Activated naive CD4-positive, alpha-beta T cell treated with anti-CD3 and anti-CD28 coated beads, Interleukin-2, amount 50 U/mL, for 24 hours (primary cell): ENCODE results near the gene CSMD2.
"Not testable (repeated sequence)": the region's sequence is repeated elsewhere in the genome, so short reads cannot be mapped to it uniquely, and the experiment has no call there.

Experiments used
- H3K27ac Mint-ChIP-seq: one replicate; pipeline ENCODE4 v1.8.0; 2021; ENCODE audit warnings: mild to moderate bottlenecking, mixed read lengths
- H3K27me3 Mint-ChIP-seq: one replicate; pipeline ENCODE4 v1.8.0; 2021; ENCODE audit warnings: mixed read lengths
- H3K36me3 Mint-ChIP-seq: one replicate; pipeline ENCODE4 v1.8.0; 2021; ENCODE audit warnings: mixed read lengths
- H3K4me1 Mint-ChIP-seq: one replicate; pipeline ENCODE4 v1.8.0; 2021; ENCODE audit warnings: mixed read lengths
- H3K4me3 Mint-ChIP-seq: one replicate; pipeline ENCODE4 v1.8.0; 2021; ENCODE audit warnings: mild to moderate bottlenecking, mixed read lengths
- H3K9me3 Mint-ChIP-seq: one replicate; pipeline ENCODE4 v1.8.0; 2021; ENCODE audit warnings: mixed read lengths

Gene CSMD2

DNA sequence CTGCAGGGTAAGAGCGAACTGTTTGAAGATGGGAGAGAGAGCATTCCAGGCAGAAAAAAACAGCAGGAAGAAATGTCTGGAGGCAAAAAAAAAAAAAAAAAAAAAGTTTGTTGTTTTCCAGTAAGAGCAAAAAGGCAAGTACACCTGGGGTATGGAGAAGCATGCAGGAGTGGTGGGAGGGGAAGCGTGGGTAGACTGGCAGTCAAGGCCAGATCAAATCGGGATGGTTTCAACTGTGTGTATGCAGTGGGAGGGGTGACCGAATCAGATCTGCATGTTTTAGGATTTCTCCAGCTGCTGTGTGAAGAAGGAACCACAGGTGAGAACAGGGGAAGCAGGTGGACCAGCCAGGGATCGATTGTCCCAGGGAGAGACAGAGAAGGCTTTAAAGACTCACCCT is 34.7 kb downstream of the CSMD2 start:
- H3K4me3 Mint-ChIP-seq: no peak overlapping the region
- no peaks in the 10 kb centered on the region for H3K36me3 Mint-ChIP-seq
- peaks cover 5% of the 10 kb centered on the region for H3K27me3 Mint-ChIP-seq
- no peaks in the 10 kb centered on the region for H3K9me3 Mint-ChIP-seq
- no peak overlapping the region for H3K27ac Mint-ChIP-seq
- no peaks in the 10 kb centered on the region for H3K4me1 Mint-ChIP-seq

GRCh38 chr1:34129630-34130029 is 35.4 kb downstream of the CSMD2 start:
- Mint-ChIP-seq H3K36me3 (no peaks in the 10 kb centered on the region), H3K27ac (no peak overlapping the region), H3K9me3 (no peaks in the 10 kb centered on the region), H3K4me1 (no peaks in the 10 kb centered on the region), H3K4me3 (no peak overlapping the region), H3K27me3 (peaks cover 9% of the 10 kb centered on the region)

GRCh38 chr1:34128186-34128889 is 36.7 kb downstream of the CSMD2 start:
- Mint-ChIP-seq H3K36me3 (no peaks in the 10 kb centered on the region), H3K27me3 (peaks cover 9% of the 10 kb centered on the region), H3K9me3 (no peaks in the 10 kb centered on the region), H3K27ac (no peak overlapping the region), H3K4me3 (no peak overlapping the region), H3K4me1 (no peaks in the 10 kb centered on the region)

- H3K9me3 Mint-ChIP-seq: no peaks in the 10 kb centered on the region
- H3K36me3 Mint-ChIP-seq: no peaks in the 10 kb centered on the region
- H3K27me3 Mint-ChIP-seq: peaks cover 9% of the 10 kb centered on the region
- no peak overlapping the region for H3K27ac Mint-ChIP-seq
- H3K4me3 Mint-ChIP-seq: no peak overlapping the region
- H3K4me1 Mint-ChIP-seq: no peaks in the 10 kb centered on the region
These were observed 37.7 kb downstream of the CSMD2 start for GRCh38 chr1:34127006-34128000.

GRCh38 chr1:34126486-34126885 is 38.5 kb downstream of the CSMD2 start:
- Mint-ChIP-seq H3K27me3 (peaks cover 9% of the 10 kb centered on the region), H3K36me3 (no peaks in the 10 kb centered on the region), H3K9me3 (no peaks in the 10 kb centered on the region), H3K4me3 (no peak overlapping the region), H3K27ac (no peak overlapping the region), H3K4me1 (no peaks in the 10 kb centered on the region)

DNA sequence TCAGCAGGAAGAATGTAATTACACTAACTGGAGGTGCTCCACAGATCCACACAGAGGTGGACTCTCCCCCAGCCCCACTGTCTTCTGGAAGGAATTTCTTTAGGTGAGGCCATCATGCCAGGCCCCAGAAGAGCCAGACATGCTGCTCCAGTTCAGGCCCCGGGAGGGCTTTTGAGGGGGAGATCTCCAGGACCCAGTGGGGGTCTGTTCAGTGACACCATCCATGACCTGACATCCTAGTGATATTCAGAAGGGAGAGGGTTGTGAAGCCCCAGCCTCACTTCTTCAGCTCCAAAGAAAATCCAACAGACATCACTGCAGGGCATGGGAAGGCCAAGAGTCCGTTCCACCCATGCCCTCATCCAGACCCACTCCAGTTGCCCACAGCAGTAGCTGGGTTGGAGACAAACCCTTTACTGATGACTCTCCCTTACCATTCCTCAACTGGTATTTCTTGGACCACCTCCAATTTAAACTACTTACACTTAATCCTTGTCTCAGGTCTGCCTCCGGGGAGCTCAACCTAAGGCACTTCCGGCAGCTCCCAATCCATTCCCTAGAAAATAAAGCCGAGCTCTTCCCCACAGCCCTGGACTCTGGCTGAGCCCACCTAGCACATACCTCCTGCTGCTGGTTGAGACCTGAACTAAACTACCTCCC is 39.2 kb downstream of the CSMD2 start:
- no peak overlapping the region for H3K4me3 Mint-ChIP-seq
- no peaks in the 10 kb centered on the region for H3K9me3 Mint-ChIP-seq
- H3K27ac Mint-ChIP-seq: no peak overlapping the region
- no peaks in the 10 kb centered on the region for H3K4me1 Mint-ChIP-seq
- no peaks in the 10 kb centered on the region for H3K36me3 Mint-ChIP-seq
- H3K27me3 Mint-ChIP-seq: peaks cover 6% of the 10 kb centered on the region

DNA sequence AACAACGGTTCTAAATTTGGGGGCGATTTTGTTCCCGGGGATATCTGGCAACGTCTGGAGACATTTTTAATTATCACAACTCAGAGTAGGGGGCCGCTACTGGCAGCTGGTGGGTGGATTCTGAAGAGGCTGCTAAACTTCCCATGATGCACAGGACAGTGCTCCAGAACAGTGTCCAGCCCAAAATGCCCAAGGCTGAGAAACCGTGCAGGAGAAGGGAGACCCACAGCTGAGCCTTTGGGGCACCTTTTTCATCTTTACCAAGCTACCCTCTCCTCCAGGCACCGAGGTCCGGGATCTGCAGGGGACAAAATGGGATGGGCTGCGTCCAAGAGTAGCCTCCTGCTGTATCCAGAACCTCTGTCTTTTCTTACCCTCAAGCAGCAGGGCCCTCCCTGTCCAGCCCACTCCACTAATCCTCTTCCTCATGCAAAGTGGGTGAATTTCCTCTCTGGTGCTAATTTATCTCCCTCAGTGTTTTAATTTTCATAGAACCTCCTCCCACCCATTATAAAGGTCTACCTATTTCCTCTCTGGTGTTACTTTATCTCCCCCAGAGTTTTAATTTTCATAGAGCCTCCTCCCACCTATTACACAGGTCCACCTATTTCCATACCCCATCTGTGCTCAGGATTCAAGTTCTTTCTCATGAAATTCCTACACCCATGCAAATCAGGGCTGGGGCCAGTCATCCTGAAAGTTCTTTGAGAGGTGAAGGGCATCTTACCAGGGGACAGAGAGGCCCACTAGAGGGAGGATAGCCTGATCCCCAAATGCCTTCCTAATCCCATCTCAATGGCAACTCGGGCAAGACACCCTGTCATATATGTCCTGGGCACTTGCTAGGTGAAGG is 42.7 kb downstream of the CSMD2 start:
- H3K4me1 Mint-ChIP-seq: no peaks in the 10 kb centered on the region
- H3K27me3 Mint-ChIP-seq: peaks cover 6% of the 10 kb centered on the region
- H3K36me3 Mint-ChIP-seq: no peaks in the 10 kb centered on the region
- no peak overlapping the region for H3K27ac Mint-ChIP-seq
- no peak overlapping the region for H3K4me3 Mint-ChIP-seq
- H3K9me3 Mint-ChIP-seq: peaks cover 2% of the 10 kb centered on the region

DNA sequence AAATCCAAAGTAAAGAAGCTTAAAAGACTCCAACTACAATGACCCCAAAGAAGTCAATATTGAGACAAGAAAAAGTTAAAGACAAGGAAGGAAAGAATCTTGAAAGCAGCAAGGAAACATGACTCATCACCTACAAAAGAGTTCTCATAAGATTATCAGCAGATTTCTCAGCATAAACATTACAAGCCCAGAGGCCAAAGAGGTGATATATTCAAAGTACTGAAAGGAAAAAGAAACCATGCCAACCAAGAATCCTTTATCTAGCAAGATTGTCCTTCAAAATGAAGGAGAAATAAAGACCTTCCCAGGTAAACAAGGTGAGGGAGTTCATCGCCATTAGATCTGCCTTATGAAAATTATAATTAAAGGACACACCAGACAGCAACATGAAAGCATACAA is 49.8 kb downstream of the CSMD2 start:
- H3K27me3 Mint-ChIP-seq: peaks cover 2% of the 10 kb centered on the region
- H3K4me3 Mint-ChIP-seq: no peak overlapping the region
- no peaks in the 10 kb centered on the region for H3K36me3 Mint-ChIP-seq
- H3K9me3 Mint-ChIP-seq: peaks cover 10% of the 10 kb centered on the region
- H3K4me1 Mint-ChIP-seq: no peaks in the 10 kb centered on the region
- no peak overlapping the region for H3K27ac Mint-ChIP-seq

DNA sequence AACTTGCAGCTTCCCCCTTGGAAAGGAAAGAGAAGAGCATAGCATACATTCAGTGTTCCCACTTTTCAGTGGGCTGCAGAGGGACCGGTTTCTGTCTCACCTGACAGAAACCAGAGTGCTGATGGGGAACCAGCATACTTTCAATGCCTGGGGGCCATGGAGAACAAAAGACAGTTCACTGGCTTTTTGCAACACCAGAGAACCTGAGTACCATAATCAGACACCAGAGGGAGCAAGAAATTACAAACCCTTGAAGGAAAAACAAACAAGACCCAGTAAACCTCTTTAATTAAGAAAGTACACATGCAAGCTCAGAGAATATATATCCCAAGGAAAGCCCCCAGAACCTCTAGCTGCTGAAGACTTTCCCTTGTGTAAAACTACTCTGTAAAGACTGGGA is 51.1 kb downstream of the CSMD2 start:
- H3K27me3 Mint-ChIP-seq: peaks cover 2% of the 10 kb centered on the region
- no peak overlapping the region for H3K4me3 Mint-ChIP-seq
- H3K36me3 Mint-ChIP-seq: no peaks in the 10 kb centered on the region
- peaks cover 10% of the 10 kb centered on the region for H3K9me3 Mint-ChIP-seq
- H3K4me1 Mint-ChIP-seq: no peaks in the 10 kb centered on the region
- no peak overlapping the region for H3K27ac Mint-ChIP-seq

DNA sequence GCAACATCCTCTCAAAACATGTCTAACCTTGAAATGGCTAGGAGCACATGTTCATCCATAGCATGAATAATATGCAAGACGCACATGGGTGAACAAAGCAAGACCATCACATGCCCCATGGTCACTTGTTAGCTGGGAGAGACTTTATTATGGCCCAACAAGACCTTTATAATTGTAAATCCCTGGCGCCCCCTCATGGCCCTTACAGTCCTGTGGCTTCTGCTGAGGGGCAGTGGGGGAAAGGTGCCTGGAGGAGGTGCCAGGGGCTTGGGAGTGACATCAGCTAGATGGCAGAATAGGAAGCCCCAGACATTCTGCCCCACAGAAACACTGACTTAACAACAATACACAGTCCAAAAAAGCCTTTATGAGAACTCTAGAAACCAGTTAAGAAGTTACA is 51.7 kb downstream of the CSMD2 start:
- Mint-ChIP-seq H3K4me3 (no peak overlapping the region), H3K27me3 (peaks cover 6% of the 10 kb centered on the region), H3K36me3 (no peaks in the 10 kb centered on the region), H3K9me3 (peaks cover 10% of the 10 kb centered on the region), H3K4me1 (no peaks in the 10 kb centered on the region), H3K27ac (no peak overlapping the region)

DNA sequence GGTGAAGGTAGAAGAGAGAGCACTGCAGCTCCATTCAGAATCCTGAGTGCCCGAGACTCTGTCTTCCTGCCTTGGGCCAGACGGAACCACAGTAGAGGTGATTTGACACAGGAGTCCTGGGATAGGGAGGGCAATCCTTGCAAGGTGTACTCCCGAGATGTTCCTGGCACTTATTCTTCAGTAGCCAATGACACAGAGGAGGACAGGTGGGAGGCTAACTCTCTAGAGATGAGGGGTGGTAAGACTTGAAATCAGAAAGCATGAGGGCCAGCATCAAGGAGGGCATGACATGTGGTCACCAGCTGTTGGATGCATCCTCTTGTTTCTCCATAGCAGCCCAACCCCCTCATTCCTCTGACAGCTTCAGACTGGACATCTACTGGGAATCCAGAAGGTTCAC is 56.3 kb downstream of the CSMD2 start:
- no peaks in the 10 kb centered on the region for H3K36me3 Mint-ChIP-seq
- no peaks in the 10 kb centered on the region for H3K4me1 Mint-ChIP-seq
- H3K27me3 Mint-ChIP-seq: peaks cover 16% of the 10 kb centered on the region
- no peaks in the 10 kb centered on the region for H3K9me3 Mint-ChIP-seq
- H3K4me3 Mint-ChIP-seq: no peak overlapping the region
- no peak overlapping the region for H3K27ac Mint-ChIP-seq

DNA sequence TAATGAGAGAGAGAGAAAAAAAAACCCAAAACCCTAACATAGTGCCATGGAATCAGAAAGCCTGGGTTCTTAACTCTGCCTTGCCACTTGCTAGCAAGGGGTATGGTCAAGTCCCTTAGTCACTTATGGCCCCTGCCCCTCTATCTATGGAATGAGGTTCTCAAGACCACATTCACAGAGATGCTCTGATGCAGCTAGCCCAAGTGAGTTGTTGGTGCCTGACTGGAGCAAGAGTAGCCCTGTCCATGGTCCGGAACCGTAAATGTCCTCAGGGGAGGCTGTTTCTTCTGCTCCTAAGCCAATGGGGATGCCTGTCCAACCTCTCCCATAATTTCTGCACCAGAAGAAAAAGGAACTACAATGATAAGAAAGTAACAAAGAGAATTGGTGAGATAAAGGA is 56.8 kb downstream of the CSMD2 start:
- Mint-ChIP-seq H3K27ac (no peak overlapping the region), H3K9me3 (no peaks in the 10 kb centered on the region), H3K4me1 (no peaks in the 10 kb centered on the region), H3K27me3 (peaks cover 16% of the 10 kb centered on the region), H3K36me3 (no peaks in the 10 kb centered on the region), H3K4me3 (no peak overlapping the region)

DNA sequence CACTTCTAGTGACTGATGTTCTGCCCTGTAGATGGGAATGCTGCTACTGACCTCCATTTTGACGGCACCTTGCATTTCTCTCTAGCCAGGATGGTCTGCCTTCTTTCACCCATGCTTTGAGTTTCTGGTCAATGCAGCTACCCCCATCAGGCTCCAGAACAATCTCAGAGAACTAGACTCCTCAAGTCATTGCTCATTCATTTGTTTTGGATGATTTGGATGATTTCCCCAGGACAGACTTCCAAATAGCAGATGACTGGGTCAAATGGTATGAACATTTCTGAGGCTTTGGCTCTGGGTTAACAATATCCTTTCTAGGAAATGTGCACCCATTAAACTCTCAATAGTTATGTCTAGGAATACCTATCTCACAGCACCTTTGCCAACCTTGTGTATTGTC is 63.9 kb downstream of the CSMD2 start:
- H3K27ac Mint-ChIP-seq: no peak overlapping the region
- H3K36me3 Mint-ChIP-seq: no peaks in the 10 kb centered on the region
- H3K9me3 Mint-ChIP-seq: no peaks in the 10 kb centered on the region
- no peaks in the 10 kb centered on the region for H3K4me1 Mint-ChIP-seq
- H3K27me3 Mint-ChIP-seq: peaks cover 8% of the 10 kb centered on the region
- no peak overlapping the region for H3K4me3 Mint-ChIP-seq

- Mint-ChIP-seq H3K4me1 (no peaks in the 10 kb centered on the region), H3K27me3 (peaks cover 3% of the 10 kb centered on the region), H3K36me3 (no peaks in the 10 kb centered on the region), H3K9me3 (no peaks in the 10 kb centered on the region), H3K4me3 (no peak overlapping the region), H3K27ac (no peak overlapping the region)
These were observed 64.7 kb downstream of the CSMD2 start for GRCh38 chr1:34100332-34100731.

GRCh38 chr1:34092399-34092798 is 72.6 kb downstream of the CSMD2 start:
- H3K36me3 Mint-ChIP-seq, H3K9me3 Mint-ChIP-seq, H3K27ac Mint-ChIP-seq, H3K4me1 Mint-ChIP-seq, H3K4me3 Mint-ChIP-seq: not testable (repeated sequence)
- peaks cover 18% of the 10 kb centered on the region for H3K27me3 Mint-ChIP-seq
